H9 (cell line): Measurements from ENCODE around the gene RAB3GAP2. TPM values are rescaled to one million over a fixed set of nuclear protein-coding genes. Genes with fewer than 3 reads are reported as not detected.

Experiments
- DNase-seq: peaks from one replicate; pipeline ENCODE4 v3.0.0-alpha.2; 2017
- H2AFZ ChIP-seq: one replicate; pipeline ENCODE4 v1.6.1; 2013; ENCODE audit warnings: mild to moderate bottlenecking, low read length, control low read depth, moderate library complexity
- H2AK5ac ChIP-seq: 2 replicates; pipeline ENCODE4 v1.6.1; 2013; ENCODE audit warnings: low read length, control low read depth, mixed read lengths; ENCODE audit not compliant: insufficient read length
- H2BK120ac ChIP-seq: one replicate; pipeline ENCODE4 v1.6.1; 2013; ENCODE audit warnings: low read depth, mild to moderate bottlenecking, low read length, control low read depth, inconsistent platforms; ENCODE audit not compliant: poor library complexity, severe bottlenecking
- H2BK12ac ChIP-seq: 2 replicates; pipeline ENCODE4 v1.6.1; 2013; ENCODE audit warnings: low read length, control low read depth, mixed read lengths, low read depth; ENCODE audit not compliant: insufficient read length
- H2BK15ac ChIP-seq: 2 replicates; pipeline ENCODE4 v1.6.1; 2013; ENCODE audit warnings: low read depth, low read length, control low read depth
- H2BK20ac ChIP-seq: one replicate; pipeline ENCODE4 v1.6.1; 2013; ENCODE audit warnings: low read depth, mild to moderate bottlenecking, low read length, control low read depth, inconsistent platforms; ENCODE audit not compliant: poor library complexity, severe bottlenecking
- H2BK5ac ChIP-seq: 2 replicates; pipeline ENCODE4 v1.6.1; 2013; ENCODE audit warnings: low read length, control low read depth, mixed read lengths; ENCODE audit not compliant: insufficient read length
- H3K14ac ChIP-seq: 2 replicates; pipeline ENCODE4 v1.6.1; 2013; ENCODE audit warnings: low read length, control low read depth; ENCODE audit not compliant: insufficient read depth
- H3K18ac ChIP-seq: 2 replicates; pipeline ENCODE4 v1.6.1; 2013; ENCODE audit warnings: low read depth, mild to moderate bottlenecking, mixed read lengths, low read length, control low read depth; ENCODE audit not compliant: insufficient read length
- H3K23ac ChIP-seq: 2 replicates; pipeline ENCODE4 v1.6.1; 2013; ENCODE audit warnings: low read length, control low read depth, mixed read lengths, low read depth; ENCODE audit not compliant: insufficient read length
- H3K23me2 ChIP-seq: 2 replicates; pipeline ENCODE4 v1.6.1; 2013; ENCODE audit warnings: low read depth, mild to moderate bottlenecking, mixed read lengths, low read length, control low read depth; ENCODE audit not compliant: insufficient read length, poor library complexity, severe bottlenecking
- H3K27ac ChIP-seq: 2 replicates; pipeline ENCODE4 v1.5.1; 2013; ENCODE audit warnings: low read length, control low read depth, mixed read lengths, low read depth; ENCODE audit not compliant: insufficient read length
- H3K27me3 ChIP-seq: 2 replicates; pipeline ENCODE4 v1.6.1; 2013; ENCODE audit warnings: low read length, control low read depth, inconsistent platforms; ENCODE audit not compliant: insufficient read depth
- H3K4ac ChIP-seq: 2 replicates; pipeline ENCODE4 v1.6.1; 2013; ENCODE audit warnings: low read depth, mild to moderate bottlenecking, control low read depth, inconsistent platforms, low read length, moderate library complexity
- H3K4me1 ChIP-seq: 2 replicates; pipeline ENCODE4 v1.6.1; 2013; ENCODE audit warnings: low read length, control low read depth, inconsistent platforms; ENCODE audit not compliant: insufficient read depth
- H3K4me2 ChIP-seq: 2 replicates; pipeline ENCODE4 v1.6.1; 2013; ENCODE audit warnings: low read length, control low read depth, mixed read lengths; ENCODE audit not compliant: insufficient read length, insufficient read depth
- H3K56ac ChIP-seq: 2 replicates; pipeline ENCODE4 v1.6.1; 2013; ENCODE audit warnings: low read depth, mild to moderate bottlenecking, mixed read lengths, low read length, control low read depth; ENCODE audit not compliant: insufficient read length
- H3K79me1 ChIP-seq: 2 replicates; pipeline ENCODE4 v1.6.1; 2013; ENCODE audit warnings: low read depth, mild to moderate bottlenecking, moderate library complexity, low read length, control low read depth, inconsistent platforms; ENCODE audit not compliant: insufficient read depth, poor library complexity, severe bottlenecking
- H3K79me2 ChIP-seq: 2 replicates; pipeline ENCODE4 v1.6.1; 2013; ENCODE audit warnings: low read length, control low read depth, inconsistent platforms; ENCODE audit not compliant: insufficient read depth
- H3K9ac ChIP-seq: 2 replicates; pipeline ENCODE4 v1.6.1; 2013; ENCODE audit warnings: low read length, control low read depth, mixed read lengths; ENCODE audit not compliant: insufficient read length; ENCODE audit errors: extremely low read depth
- H3K9me3 ChIP-seq: one replicate; pipeline ENCODE4 v1.6.1; 2013; ENCODE audit warnings: low read depth, low read length, inconsistent platforms; ENCODE audit not compliant: control insufficient read depth
- H3T11ph ChIP-seq: one replicate; pipeline ENCODE4 v1.6.1; 2013; ENCODE audit warnings: mild to moderate bottlenecking, low read length, control low read depth, inconsistent platforms
- H4K20me1 ChIP-seq: one replicate; pipeline ENCODE4 v1.6.1; 2013; ENCODE audit not compliant: control insufficient read depth, insufficient read length, insufficient read depth
- H4K5ac ChIP-seq: 2 replicates; pipeline ENCODE4 v1.6.1; 2013; ENCODE audit warnings: low read depth, mild to moderate bottlenecking, mixed read lengths, low read length, control low read depth; ENCODE audit not compliant: insufficient read length
- H4K8ac ChIP-seq: replicated peaks from 2 replicates; pipeline ENCODE4 v1.6.1; 2013; ENCODE audit warnings: low read length, control low read depth, mixed read lengths, low read depth; ENCODE audit not compliant: insufficient read length
- H4K91ac ChIP-seq: 2 replicates; pipeline ENCODE4 v1.6.1; 2013; ENCODE audit warnings: low read depth, mild to moderate bottlenecking, moderate library complexity, mixed read lengths, low read length, control low read depth; ENCODE audit not compliant: insufficient read length
- H3K27ac Mint-ChIP-seq, 3 experiments: 2 replicates in 2 of 3; 3 replicates in 1 of 3; pipeline ENCODE4 v1.8.0; 2020 to 2021; ENCODE audit warnings: mixed read lengths in 3 of 3, mild to moderate bottlenecking in 1 of 3, moderate library complexity in 1 of 3
- H3K27me3 Mint-ChIP-seq: 2 replicates; pipeline ENCODE4 v1.8.0; 2021; ENCODE audit warnings: low read depth, mild to moderate bottlenecking, moderate library complexity, mixed read lengths
- H3K36me3 Mint-ChIP-seq, 3 experiments: 2 replicates in 2 of 3; 3 replicates in 1 of 3; pipeline ENCODE4 v1.8.0; 2020 to 2021; ENCODE audit warnings: low read depth in 3 of 3, mixed read lengths in 3 of 3; ENCODE audit not compliant: insufficient read depth in 1 of 3
- H3K4me1 Mint-ChIP-seq, 2 experiments: 2 replicates each; pipeline ENCODE4 v1.8.0; 2020; ENCODE audit warnings: mixed read lengths in 2 of 2
- H3K4me3 Mint-ChIP-seq, 2 experiments: 2 replicates in 1 of 2; 3 replicates in 1 of 2; pipeline ENCODE4 v1.8.0; 2020 to 2021; ENCODE audit warnings: mild to moderate bottlenecking in 2 of 2, mixed read lengths in 2 of 2, moderate library complexity in 1 of 2
- H3K9me3 Mint-ChIP-seq, 2 experiments: 2 replicates in 1 of 2; 3 replicates in 1 of 2; pipeline ENCODE4 v1.8.0; 2020; ENCODE audit warnings: mild to moderate bottlenecking in 2 of 2, mixed read lengths in 2 of 2, moderate library complexity in 1 of 2
- CTCF ChIP-seq: fragments of 200-600 bp; sonication (generic); conservative IDR thresholded peaks from 3 replicates; pipeline ENCODE4 v1.8.0; 2021; ENCODE audit warnings: antibody characterized with exemption, mild to moderate bottlenecking
- WGBS: extraction: QIAGEN DNeasy Blood & Tissue Kit; methylation state at CpG from one replicate; pipeline ENCODE4 v1.1.7; 2013; ENCODE audit warnings: missing lambda C conversion rate, low lambda C conversion rate, mixed read lengths; ENCODE audit not compliant: insufficient read length; ENCODE audit errors: extremely low coverage; 5-methylcytosine and 5-hydroxymethylcytosine counted together
- total RNA-seq: library from RNA; stranded (reverse); gene quantifications from 2 replicates; pipeline ENCODE4 v1.2.1, GENCODE V29; 2021

The RAB3GAP2 gene
- total RNA-seq, 1 experiment from 2014 or later = 48.3 TPM

- H2BK12ac ChIP-seq = no peak overlapping the region
- Mint-ChIP-seq H3K36me3 (peaks cover 2 to 4% (median 4%) of the 10 kb centered on the region in 3 experiments; a peak in 5 of 7 replicates), H3K27me3 (no peaks in the 10 kb centered on the region), H3K27ac (peak overlapping the region in 2 of 3 experiments; percentile 6 to 25; a peak in 2 of 7 replicates), H3K4me1 (peaks cover 47 to 57% of the 10 kb centered on the region in 2 experiments), H3K4me3 (no peak overlapping the region), H3K9me3 (no peaks in the 10 kb centered on the region)
- TF ChIP-seq CTCF = no peak
- whole genome bisulfite sequencing = no CpG with 5 or more reads among the region's 3 CpGs
- H2AFZ ChIP-seq = no peak overlapping the region
- no peak overlapping the region for H3K23ac ChIP-seq
- H3K56ac ChIP-seq = no peak overlapping the region
- no peak overlapping the region for H2BK5ac ChIP-seq
- no peaks in the 10 kb centered on the region for H4K20me1 ChIP-seq
- H3T11ph ChIP-seq = no peak overlapping the region
- no peak overlapping the region for H3K4ac ChIP-seq
- H3K79me2 ChIP-seq = peaks cover 6% of the 10 kb centered on the region; the same call in 1 of the 2 replicates
- peaks cover 3% of the 10 kb centered on the region; the same call in 1 of the 2 replicates for H3K4me1 ChIP-seq
- H2BK120ac ChIP-seq = no peak overlapping the region
- no peak overlapping the region for H3K27ac ChIP-seq
- H3K14ac ChIP-seq = no peak overlapping the region
- no peak overlapping the region for H2BK15ac ChIP-seq
- H3K27me3 ChIP-seq = no peaks in the 10 kb centered on the region
- DNase-seq = no peak
- no peak overlapping the region for H4K8ac ChIP-seq
- H2BK20ac ChIP-seq = no peak overlapping the region
- peaks cover 3% of the 10 kb centered on the region for H3K79me1 ChIP-seq
- no peak overlapping the region for H2AK5ac ChIP-seq
- no peaks in the 10 kb centered on the region for H3K9me3 ChIP-seq
- no peak overlapping the region for H3K4me2 ChIP-seq
- H4K91ac ChIP-seq = no peak overlapping the region
- H3K9ac ChIP-seq = no peak overlapping the region
- H4K5ac ChIP-seq = no peak overlapping the region
- no peaks in the 10 kb centered on the region for H3K23me2 ChIP-seq
- H3K18ac ChIP-seq = no peak overlapping the region
These were observed 45.5 kb downstream of the RAB3GAP2 start for GRCh38 chr1:220226752-220227151.
